Esophagus squamous epithelium (tissue), 5 donors: ENCODE measurements around the gene PLA2G10. TPM values are rescaled to one million over a fixed set of nuclear protein-coding genes. Genes with fewer than 3 reads are reported as not detected.
"Not testable (repeated sequence)": the region's sequence is repeated elsewhere in the genome, so short reads cannot be mapped to it uniquely, and the experiment has no call there.

Source experiments
- DNase-seq: peaks from one replicate; lab custom pipeline; 2025; lab: John Stamatoyannopoulos, UW
- H3K27ac ChIP-seq, 4 donors: fragments of 200-600 bp; sonication (generic); one replicate each; pipeline ENCODE4 v1.5.1; 2016 to 2019; ENCODE audit warnings: mild to moderate bottlenecking in 1 of 4
- H3K27me3 ChIP-seq, 4 donors: fragments of 200-600 bp; sonication (generic); 1 replicate in 3 of 4; 2 replicates in 1 of 4; pipeline versions ENCODE4 v1.5.1 to v1.6.0; 2017 to 2021; ENCODE audit warnings: antibody characterized with exemption in 1 of 4
- H3K36me3 ChIP-seq, 3 donors: fragments of 200-600 bp; sonication (generic); one replicate each; pipeline ENCODE4 v1.5.1; 2016 to 2019
- H3K4me1 ChIP-seq, 3 donors: fragments of 200-600 bp; sonication (generic); one replicate each; pipeline ENCODE4 v1.5.1; 2017 to 2019
- H3K4me3 ChIP-seq, 4 donors: fragments of 200-600 bp; sonication (generic); 1 replicate in 3 of 4; 2 replicates in 1 of 4; pipeline ENCODE4 v1.5.1; 2016 to 2019; ENCODE audit warnings: mild to moderate bottlenecking in 2 of 4, moderate library complexity in 1 of 4
- H3K9me3 ChIP-seq, 3 donors: fragments of 200-600 bp; sonication (generic); one replicate each; pipeline ENCODE4 v1.5.1; 2016 to 2019
- WGBS, 2 donors: methylation state at CpG; one replicate each; pipeline ENCODE4 v1.1.5; 2018; 5-methylcytosine and 5-hydroxymethylcytosine counted together
- intact Hi-C: fragments of 100-400 bp; cut with DNase I; formaldehyde crosslinking; loops from one replicate; pipeline ENCODE4 v1.15.0; 2022
- total RNA-seq, 4 donors: library from RNA; depleted of rRNA; stranded (reverse); fragments of >200 nt; gene quantifications; one replicate each; pipeline ENCODE4 v1.1.0, GENCODE V29; 2016
- donor health status: DM: yes; HTN: yes; CAD: no.

The PLA2G10 gene
- under 1 TPM in 1 of 4 donors, not detected in 3; 0.66 TPM for total RNA-seq

GRCh38 chr16:14694129-14694528 is at the start of gene PLA2G10:
PLA2G10 (minus strand) TSS chr16:14694308; CDS start chr16:14694229, 79 bp downstream.
- H3K9me3 ChIP-seq, H3K27ac ChIP-seq, H3K36me3 ChIP-seq, H3K4me3 ChIP-seq, H3K4me1 ChIP-seq, intact Hi-C loops, DNase-seq, H3K27me3 ChIP-seq: not testable (repeated sequence)
- WGBS, 2 donors, result no CpG with 5 or more reads among the region's 28 CpGs

GRCh38 chr16:14742273-14743128 is 48.4 kb upstream of the PLA2G10 start, which contains the start of gene NPIPA2:
NPIPA2 (plus strand) TSS chr16:14742533; CDS start chr16:14748066, 5,533 bp downstream.
- H3K9me3 ChIP-seq, H3K4me1 ChIP-seq, H3K36me3 ChIP-seq, H3K27me3 ChIP-seq, H3K27ac ChIP-seq, DNase-seq, H3K4me3 ChIP-seq, intact Hi-C loops: not testable (repeated sequence)
- no CpG with 5 or more reads among the region's 73 CpGs for WGBS, 2 donors

GRCh38 chr16:14741794-14742193 is 47.7 kb upstream of the PLA2G10 start:
- H3K27me3 ChIP-seq, H3K4me1 ChIP-seq, DNase-seq, H3K4me3 ChIP-seq, H3K9me3 ChIP-seq, H3K27ac ChIP-seq, intact Hi-C loops, H3K36me3 ChIP-seq: not testable (repeated sequence)
- no CpG with 5 or more reads among the region's 11 CpGs for WGBS, 2 donors

GRCh38 chr16:14740832-14741385 is 46.8 kb upstream of the PLA2G10 start:
- H3K4me3 ChIP-seq, intact Hi-C loops, DNase-seq, H3K36me3 ChIP-seq, H3K9me3 ChIP-seq, H3K4me1 ChIP-seq, H3K27ac ChIP-seq, H3K27me3 ChIP-seq: not testable (repeated sequence)
- no CpG with 5 or more reads among the region's 10 CpGs for WGBS, 2 donors

- H3K27me3 ChIP-seq, H3K27ac ChIP-seq, H3K9me3 ChIP-seq, DNase-seq, H3K36me3 ChIP-seq, intact Hi-C loops, H3K4me1 ChIP-seq, H3K4me3 ChIP-seq: not testable (repeated sequence)
- no CpG with 5 or more reads among the region's 28 CpGs for WGBS, 2 donors
Measured at GRCh38 chr16:14733233-14733632, 39.1 kb upstream of the PLA2G10 start.

GRCh38 chr16:14703156-14704011 is 9.3 kb upstream of the PLA2G10 start, which contains the start of gene NPIPA3:
NPIPA3 (plus strand) TSS chr16:14703411; CDS start chr16:14708944, 5,533 bp downstream.
- H3K4me1 ChIP-seq, intact Hi-C loops, H3K4me3 ChIP-seq, H3K27ac ChIP-seq, H3K27me3 ChIP-seq, H3K9me3 ChIP-seq, H3K36me3 ChIP-seq, DNase-seq: not testable (repeated sequence)
- no CpG with 5 or more reads among the region's 73 CpGs for WGBS, 2 donors

- H3K9me3 ChIP-seq, DNase-seq, H3K4me3 ChIP-seq, H3K27ac ChIP-seq, intact Hi-C loops, H3K36me3 ChIP-seq, H3K27me3 ChIP-seq, H3K4me1 ChIP-seq: not testable (repeated sequence)
- no CpG with 5 or more reads among the region's 11 CpGs for WGBS, 2 donors
Measured at GRCh38 chr16:14702672-14703071, 8.6 kb upstream of the PLA2G10 start.

GRCh38 chr16:14701859-14702258 is 7.8 kb upstream of the PLA2G10 start:
- no CpG with 5 or more reads among the region's 7 CpGs for WGBS, 2 donors
- H3K27ac ChIP-seq, H3K4me3 ChIP-seq, H3K4me1 ChIP-seq, H3K27me3 ChIP-seq, DNase-seq, intact Hi-C loops, H3K9me3 ChIP-seq, H3K36me3 ChIP-seq: not testable (repeated sequence)

- H3K4me1 ChIP-seq, H3K9me3 ChIP-seq, H3K27me3 ChIP-seq, intact Hi-C loops, H3K27ac ChIP-seq, DNase-seq, H3K36me3 ChIP-seq, H3K4me3 ChIP-seq: not testable (repeated sequence)
- WGBS, 2 donors, result 79 to 81% methylated on average over 12 to 13 of the region's 15 CpGs
Measured at GRCh38 chr16:14685870-14686793, 8.0 kb downstream of the PLA2G10 start.
